Activated CD8-positive, alpha-beta memory T cell treated with anti-CD3 and anti-CD28 coated beads, Interleukin-2, amount 50 U/mL, for 48 hours (primary cell): ENCODE measurements around the gene P2RX1.

Experiments
- DNase-seq: peaks from one replicate; pipeline ENCODE4 v3.0.0-alpha.2; 2020

Gene P2RX1

DNA sequence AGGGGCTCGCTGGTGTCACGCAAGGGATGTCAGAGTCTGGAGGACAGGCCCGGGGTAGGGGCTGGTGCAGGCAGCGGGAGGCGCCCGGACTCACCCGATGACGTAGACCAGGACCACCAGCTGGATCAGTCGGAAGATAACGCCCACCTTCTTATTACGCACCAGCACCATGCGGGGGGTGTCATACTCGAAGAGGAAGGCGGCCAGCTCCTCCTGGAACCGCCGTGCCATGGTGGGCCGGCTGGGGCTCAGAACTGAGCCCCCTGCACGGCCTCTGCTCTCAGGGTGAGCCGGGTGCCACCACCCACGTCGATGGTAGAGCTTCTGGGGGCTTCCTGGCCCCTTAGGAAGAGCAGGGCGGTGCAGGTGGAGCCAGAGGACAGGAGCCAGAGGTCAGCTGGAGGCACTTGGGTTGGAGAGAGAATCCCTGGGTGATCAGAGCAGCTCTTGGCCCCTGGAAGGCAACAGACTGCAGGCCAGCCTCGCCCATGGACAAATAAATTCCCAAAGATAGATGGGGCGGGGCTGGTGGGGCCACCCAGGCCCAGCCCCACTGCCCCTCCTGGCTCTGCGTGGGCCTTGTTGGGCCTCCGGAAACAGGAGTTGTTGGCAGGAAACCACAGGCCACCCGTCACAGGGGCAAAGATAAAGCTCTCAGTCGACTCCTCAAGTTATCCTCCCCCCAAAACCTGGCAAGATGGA is at the start of gene P2RX1:
Gene P2RX1 (minus strand): TSS at position 471 of the 702 bp plus-strand sequence. CDS start 240 bp downstream, at position 231.
- DNase-seq: peak; percentile 73

- peak; percentile 83 for DNase-seq
Observed at GRCh38 chr17:3965118-3965800, 49.0 kb upstream of the P2RX1 start.

- DNase-seq: peak; percentile 86
Observed at GRCh38 chr17:3964203-3965117, 48.2 kb upstream of the P2RX1 start, which contains the start of gene ATP2A3. ATP2A3 (minus strand) TSS chr17:3964437; CDS start chr17:3964291, 146 bp downstream.

DNA sequence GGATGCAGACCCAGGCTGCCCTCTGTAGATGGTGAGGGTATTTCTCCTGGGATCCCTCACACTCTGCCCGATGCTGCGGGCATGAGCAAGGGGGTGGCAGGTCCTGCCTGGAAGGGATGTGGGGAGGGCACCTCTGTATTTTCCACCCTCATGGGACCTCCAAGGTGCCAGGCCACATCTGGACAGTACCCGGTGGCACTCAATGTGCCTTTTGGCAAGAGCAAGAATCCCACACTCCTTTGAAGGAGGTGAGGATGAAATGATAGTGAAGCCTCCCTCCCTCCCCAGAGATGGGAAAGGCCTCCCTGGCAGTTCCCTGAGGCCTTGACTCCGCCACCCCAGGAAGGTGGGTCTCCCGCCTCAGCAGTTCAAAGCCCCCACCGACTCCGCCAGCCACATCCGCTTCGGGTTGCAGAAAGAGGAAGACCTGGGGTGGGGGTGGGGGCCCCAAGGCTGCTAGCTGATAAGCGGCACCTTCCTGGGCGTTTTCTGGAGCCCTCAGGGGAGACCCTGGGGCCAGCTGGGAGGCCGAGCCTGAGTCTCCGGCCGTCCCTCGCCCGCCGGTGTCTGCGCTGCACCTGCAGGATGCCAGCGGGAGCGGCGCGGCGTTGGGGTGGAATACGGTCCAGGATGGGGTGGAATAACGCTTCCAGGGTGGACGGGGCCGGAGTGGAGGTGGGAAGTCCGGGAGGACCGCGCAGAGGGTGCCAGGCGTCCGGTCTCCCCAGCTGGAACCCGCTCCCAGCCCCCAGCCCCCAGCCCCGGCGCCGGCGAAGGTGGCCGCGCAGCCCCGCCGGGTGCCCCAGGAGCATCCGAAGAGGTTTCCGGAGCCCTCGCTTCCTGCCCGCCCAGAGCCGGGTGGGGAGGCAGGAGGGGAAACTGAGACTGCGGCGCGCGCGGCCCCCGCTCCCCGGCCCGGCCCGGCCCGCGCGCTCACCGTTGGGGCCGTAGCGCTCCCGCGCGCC is 47.3 kb upstream of the P2RX1 start:
- DNase-seq: peak; percentile 75

DNA sequence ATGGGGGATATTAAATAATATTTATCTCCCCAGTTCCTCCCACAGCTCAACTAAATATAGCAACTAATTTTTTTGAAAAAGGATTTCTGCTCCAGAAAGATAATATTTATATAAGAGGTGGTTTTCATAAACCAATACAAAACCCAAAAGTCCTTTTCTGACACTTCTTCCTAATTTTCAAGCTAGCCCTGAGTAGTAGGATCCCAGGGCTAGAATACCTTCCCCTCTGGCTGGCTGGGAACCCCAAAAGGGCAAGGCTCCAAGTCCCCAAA is 46.6 kb upstream of the P2RX1 start:
- DNase-seq: no peak

DNA sequence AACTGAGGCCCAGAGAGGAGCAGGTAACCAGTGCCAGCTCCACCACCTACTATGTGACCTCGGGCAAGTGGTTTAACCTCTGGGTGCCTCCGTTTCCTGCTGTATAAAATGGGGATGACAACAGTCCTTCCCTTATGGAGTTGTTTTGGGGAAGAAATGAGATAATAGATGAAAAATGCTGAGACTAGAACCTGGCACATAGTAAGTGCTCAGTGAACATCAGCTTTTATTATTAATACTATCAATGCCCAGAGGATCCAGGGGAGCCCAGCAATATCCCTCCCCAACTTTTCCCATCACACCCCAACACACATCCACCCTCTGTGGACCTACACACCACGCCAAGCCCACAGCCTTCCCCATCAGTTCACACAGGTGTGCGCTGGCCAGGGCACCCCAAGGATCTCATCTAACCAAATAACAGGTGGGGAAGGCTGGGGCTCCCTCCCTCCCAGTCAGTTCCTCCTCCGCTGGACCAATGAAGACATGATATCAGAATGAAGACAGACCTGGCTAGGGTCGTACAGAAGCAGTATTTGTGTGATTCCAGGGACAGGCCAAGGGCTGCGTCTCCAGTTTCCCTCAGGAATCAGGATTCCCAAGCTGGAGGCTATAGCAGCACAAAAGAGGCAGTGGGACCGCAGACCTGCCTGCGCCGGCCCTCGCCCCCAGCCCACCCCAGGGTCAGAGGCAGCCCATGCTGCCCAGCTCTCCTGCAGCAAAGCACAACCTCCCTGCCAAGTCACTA is 46.1 kb upstream of the P2RX1 start:
- DNase-seq: no peak

DNA sequence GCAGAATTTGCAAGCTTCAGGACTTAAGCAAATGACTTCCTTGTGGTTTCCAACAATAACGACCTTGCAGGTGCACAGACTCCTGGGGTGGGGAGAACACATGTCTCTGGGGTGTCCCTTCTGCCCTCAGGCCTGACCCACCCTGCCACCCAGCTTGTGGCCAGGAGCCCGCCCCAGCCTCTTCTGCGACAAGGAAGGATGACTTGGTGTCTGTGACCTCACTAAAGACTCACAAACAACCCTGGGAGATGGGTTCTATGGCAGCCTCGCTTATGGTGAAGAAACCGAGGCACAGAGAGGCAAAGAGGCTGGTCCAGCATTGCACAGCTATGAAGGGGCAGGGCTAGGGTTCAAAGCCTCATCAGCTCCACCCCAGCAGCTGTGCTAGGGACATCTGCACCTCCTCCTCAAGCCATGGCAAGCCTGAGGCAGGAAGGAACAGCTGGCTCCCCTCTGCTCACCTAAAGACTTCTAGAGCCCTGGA is 45.3 kb upstream of the P2RX1 start:
- no peak for DNase-seq

- no peak for DNase-seq
Observed at GRCh38 chr17:3960764-3961163, 44.5 kb upstream of the P2RX1 start.

DNA sequence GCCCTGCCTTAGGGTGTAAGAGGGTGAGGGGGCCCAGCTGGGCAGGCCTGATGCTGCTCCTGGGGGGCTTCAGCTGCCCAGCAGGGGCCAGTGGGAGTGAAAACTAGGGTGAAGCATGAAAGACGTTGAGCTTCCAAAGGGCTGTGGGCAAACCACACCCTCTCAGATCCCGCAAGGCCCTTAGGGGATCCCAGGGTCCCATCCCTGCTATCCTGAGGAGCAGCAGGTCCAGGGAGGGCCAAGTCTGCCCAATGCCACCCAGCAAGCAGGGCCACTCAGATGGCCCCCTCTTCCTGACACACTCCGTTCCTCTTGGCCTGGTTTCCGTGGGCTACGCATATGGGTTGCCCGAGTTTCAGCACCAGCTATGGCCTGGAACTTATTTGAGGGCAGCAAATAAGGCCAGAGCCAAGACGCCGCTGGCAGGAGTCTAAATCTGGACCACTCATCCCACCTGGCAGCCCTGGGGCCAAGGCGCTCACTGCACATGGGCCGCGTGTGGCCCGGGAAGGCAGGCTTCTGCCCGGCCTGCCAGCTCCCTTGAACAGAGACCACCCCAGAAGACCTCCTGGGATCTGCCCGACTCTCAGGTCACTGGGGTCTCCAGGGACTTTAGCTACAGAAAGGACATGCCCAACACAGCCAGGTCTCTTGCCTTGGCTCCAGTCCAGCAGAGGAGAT is 43.8 kb upstream of the P2RX1 start:
- DNase-seq: no peak

DNA sequence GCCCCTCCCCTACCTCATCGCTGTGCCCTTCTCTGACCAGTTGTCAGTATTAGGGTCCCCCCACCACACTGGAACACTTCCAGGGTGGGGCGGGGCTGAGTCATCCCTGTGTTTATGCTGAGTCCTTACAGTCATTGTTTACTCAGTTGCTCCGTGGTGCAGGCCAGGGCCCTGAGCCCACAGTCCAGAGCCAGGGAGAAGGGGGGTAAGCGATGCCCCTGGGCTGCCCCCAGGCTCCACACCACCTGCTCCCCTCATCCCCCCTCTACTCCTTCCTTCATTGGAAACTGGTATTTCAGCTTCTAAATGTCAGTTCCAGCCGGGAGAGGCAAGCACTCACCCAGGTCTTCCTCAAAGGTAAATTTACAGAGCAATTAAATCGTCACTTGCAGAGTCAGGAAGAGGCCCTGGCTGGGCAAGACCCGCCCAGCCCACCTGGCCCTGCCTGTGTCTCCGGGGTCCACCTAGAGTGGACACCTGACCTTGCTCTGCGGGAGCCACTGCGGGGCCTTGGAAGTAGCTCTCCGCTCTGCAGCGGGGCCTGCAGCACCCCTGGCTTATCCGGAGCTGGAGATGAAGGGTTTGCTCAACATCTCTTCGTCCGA is 43.1 kb upstream of the P2RX1 start:
- no peak for DNase-seq

DNA sequence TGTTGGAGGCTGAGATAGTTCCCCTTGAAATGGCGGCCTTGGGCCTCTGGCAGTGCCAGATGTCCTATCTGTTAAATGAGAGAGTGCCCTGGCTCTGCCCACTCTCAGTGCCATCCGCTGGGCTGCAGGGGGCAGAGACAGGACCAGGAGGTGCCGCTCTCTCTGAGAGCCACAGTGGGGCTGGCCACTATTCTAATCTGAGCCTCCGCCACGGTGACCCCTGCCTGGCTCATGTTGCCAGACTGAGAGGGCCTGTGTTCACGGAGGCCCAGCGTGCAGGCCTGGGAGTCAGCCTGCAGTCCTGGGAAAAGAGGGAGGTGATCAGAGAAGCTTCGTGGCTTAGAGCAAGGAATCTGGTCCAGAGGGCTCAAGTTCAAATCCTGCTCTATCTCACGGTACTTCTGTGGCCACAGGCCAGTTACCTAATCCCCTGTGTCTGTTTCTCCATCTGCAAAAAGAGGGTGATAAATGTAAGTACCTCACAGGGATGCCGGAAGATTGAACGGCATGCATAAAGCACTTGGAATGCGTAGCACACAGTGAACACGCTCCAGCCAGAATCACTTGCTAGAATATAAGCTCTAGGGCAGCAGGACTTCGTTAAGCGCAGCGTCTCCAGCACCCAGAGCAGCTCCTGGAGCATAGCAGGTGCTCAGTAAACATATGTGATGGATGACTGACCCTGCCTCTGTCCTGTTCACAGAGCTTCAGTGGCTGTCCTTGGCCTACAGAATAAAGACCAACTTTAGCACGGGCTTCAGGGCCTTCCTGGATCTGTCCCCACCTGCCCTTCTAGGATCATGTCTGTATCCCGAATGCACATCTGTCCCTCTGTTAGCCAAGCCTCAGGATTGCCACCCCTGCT is 41.7 kb upstream of the P2RX1 start:
- DNase-seq: no peak

DNA sequence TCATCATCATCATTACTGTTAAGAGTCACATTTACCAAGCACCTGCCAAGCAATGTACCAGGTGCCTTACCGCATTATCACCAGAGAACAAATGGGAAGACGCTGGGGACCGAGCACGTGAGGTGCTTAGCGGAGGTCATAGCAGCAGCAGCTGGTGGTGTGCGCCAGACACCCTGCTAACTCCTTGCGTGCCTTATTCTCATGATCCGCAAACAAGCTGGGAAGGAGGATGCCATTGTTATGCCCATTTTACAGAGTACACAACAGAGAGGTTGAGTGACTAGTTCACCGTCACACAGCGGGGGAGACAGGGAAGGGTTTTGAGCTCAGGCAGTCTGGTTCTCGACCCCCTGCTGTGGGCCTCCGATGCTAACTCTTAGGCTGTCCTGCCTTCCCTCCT is 40.7 kb upstream of the P2RX1 start:
- no peak for DNase-seq

DNA sequence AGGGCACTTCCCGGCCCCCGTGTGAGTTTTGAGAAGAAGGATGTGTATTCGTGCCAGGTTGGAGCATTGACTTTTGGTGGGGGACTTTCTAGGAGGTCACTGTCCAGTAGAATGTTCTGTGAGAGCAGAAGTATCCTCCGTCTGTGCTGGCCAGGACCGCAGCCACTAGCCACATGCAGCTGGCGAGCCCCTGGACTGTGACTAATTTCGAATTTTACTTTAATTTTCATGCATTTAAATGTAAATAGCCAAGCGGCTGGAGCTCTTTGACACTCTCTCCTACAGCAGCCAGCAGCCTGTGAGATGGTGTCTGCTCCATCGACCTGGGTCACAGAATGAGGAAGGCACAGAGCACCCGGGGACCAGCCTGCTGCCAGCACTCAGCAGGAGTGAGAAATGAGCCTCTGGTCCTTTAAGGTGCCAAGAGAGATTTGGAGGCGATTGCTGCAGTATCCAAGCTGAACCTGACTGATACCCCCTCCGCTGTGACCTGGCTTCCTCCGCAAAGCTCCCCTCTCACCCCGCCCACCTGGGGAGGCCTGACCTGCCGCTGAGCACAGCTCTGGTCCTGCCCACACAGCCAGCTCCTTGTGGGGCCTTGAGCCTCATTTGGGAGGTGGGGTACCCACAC is 40.2 kb upstream of the P2RX1 start:
- no peak for DNase-seq

DNA sequence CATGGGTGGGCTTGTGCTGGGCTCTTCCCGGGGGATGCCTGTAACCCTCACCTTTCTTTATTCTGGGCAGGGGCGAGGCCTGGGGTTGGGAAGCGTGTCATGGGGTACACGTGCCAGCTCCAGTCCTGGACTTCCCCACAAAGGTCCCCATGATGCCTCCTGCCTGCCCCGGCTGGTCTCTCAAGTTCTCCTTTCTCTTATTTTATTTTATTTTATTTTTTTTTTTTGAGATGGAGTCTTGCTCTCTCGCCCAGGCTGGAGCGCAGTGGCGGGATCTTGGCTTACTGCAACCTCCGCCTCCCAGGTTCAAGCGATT is 39.4 kb upstream of the P2RX1 start:
- DNase-seq: no peak

DNA sequence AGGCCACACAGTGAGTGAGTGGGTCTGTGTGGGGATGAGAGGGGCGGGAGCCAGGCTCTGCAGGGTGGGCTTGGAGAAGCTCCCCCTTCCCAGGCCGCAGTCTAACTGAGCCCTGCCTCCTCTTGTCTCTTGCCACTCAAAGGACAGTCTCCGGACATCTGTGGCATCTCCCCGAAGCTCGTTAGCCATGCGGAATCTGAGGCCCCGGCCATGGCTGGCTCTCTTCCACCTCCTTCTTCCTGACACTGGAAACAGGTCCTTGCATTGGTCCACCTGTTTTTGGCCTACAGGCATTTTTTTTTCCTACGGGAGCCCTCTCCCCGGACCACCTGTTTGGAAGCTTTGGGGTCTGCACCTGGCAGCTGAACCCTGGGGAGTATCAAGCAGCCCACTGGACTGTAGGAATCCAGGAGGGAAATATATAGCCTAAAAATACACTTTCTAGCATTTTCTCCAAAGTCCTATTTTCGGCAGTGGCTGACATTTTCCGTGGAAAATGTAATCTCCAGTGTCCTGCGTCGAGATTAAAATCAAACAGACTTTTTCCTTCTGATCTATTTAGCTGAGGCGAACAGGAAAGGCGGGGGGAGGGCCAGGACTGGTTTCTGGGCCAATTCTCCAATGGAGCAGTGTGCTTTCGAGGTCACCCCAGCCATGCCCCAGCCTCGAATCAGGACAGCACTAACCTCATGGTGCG is 38.9 kb upstream of the P2RX1 start:
- DNase-seq: no peak

DNA sequence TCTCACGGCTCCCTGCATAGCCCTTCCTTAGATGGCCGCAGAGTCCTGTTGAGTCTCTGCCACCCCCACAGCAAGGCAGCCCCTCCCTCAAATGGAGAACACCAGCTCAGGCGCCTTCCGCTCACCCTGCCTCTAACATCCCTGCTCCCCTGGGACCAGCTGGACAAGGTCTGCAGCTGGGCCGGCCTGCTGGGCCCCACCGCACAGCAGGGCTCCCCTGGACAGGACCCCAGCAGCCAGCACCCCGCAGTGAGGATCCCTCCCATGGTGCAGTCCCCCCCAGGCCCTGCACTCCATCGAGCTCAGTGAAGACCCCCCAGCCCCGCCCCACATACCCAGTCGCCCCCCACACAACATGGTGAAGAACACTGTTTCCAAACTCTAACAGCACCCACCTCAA is 37.8 kb upstream of the P2RX1 start:
- DNase-seq: no peak

DNA sequence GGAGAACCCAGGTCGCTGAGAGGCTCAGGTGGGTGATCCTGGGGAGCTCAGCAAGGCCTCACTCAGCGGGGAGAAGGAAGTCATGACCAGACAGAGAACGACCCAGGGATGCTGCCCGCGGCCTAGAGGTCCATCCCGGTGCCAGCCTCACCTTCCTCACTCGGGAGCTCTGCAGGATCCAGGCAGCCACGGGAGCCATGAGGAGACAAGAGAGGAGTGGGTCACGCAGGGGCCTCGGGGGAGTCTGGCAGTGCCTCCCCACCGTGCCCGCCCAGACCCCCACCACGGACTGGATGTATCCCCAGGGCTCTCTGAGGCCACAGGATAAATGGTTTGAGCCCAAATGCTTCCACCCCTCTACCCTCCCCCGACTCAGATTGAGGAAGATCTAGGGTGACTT is 37.3 kb upstream of the P2RX1 start:
- DNase-seq: no peak

GRCh38 chr17:3952186-3952585 is 35.9 kb upstream of the P2RX1 start:
- DNase-seq: no peak

DNA sequence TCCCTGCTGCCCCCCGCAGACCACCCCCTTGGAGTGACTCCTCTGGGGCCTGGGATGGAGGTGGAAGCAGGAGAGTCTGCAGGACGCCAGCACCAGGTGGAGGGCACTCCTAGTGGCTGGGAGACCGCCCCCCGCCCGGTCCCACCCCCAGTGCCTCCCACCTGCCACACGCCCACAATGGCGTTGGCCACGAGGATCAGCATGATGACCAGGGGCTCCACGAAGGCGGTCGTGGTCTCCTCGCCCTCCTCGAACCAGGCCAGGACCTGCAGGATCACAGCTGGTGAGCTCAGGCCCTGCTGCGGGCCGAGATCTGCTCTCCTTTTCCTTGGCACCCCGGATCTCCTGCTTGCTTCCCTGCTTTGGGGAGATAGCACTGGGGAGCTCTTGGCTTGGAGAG is 35.2 kb upstream of the P2RX1 start:
- no peak for DNase-seq
